ENCODE measurements around the gene NGDN. TPM values are rescaled to one million over a fixed set of nuclear protein-coding genes. Genes with fewer than 3 reads are reported as not detected.

Gene NGDN
- polyA plus RNA-seq, 1 of the 3 experiments (the other 2 are of a cell fraction), result 64.3 TPM

DNA sequence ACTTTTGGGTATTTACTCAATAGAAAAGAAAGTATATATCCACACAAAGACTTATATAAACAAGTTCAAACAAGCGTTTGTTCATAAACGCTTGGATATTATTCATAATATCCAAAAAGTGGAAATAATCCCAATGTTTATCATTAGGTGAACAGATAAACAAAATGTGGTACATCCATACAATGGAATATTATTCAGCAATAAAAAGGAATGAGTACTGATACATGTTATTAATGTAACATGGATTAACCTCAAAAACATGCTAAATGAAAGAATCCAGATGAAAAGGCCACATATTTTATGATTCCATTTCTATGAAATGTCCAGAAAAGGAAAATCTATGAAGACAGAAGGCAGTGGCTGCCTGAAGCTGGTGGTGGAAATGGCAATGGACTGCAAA is 17.3 kb upstream of the NGDN start:
- 71% methylated on average over 2 of the region's 2 CpGs for WGBS (ENCODE audit: low lambda C conversion rate)
- H3F3A ChIP-seq (replicated peaks; ENCODE audit: insufficient read depth), result no peaks in the 10 kb centered on the region
- H2AFZ ChIP-seq (ENCODE audit: low read depth), result no peak overlapping the region
- no peaks in the 10 kb centered on the region for H3K9me3 ChIP-seq
- H3K4me1 ChIP-seq (ENCODE audit: control insufficient read depth in 1 of 2, insufficient read depth in 2 of 2, low read depth in 1 of 2, low read length in 1 of 2), result peaks cover 0 to 7% of the 10 kb centered on the region in 2 experiments; a peak in 2 of 4 replicates
- no peaks in the 10 kb centered on the region for H4K20me1 ChIP-seq (ENCODE audit: insufficient read depth)
- no peak overlapping the region for H3K4me2 ChIP-seq
- no peak for DNase-seq
- no peaks in the 10 kb centered on the region for H3K79me2 ChIP-seq (ENCODE audit: insufficient read depth)
- no peak overlapping the region for H3K27ac ChIP-seq (ENCODE audit: low read depth in 2 of 2, low read length in 1 of 2)
- TF ChIP-seq JUND (IDR thresholded peaks at IDR 0.05) (no peak), FOXJ3 (CRISPR knock-in tag; IDR thresholded peaks at IDR 0.05) (no peak), FOSL2 (IDR thresholded peaks at IDR 0.05; ENCODE audit: borderline replicate concordance, low read depth) (no peak), SMC3 (IDR thresholded peaks at IDR 0.05; ENCODE audit: low read depth, low read length) (no peak), TEAD4 (IDR thresholded peaks at IDR 0.05; ENCODE audit: borderline replicate concordance, insufficient read depth) (no peak)
- TF ChIP-seq, protein P1, sequence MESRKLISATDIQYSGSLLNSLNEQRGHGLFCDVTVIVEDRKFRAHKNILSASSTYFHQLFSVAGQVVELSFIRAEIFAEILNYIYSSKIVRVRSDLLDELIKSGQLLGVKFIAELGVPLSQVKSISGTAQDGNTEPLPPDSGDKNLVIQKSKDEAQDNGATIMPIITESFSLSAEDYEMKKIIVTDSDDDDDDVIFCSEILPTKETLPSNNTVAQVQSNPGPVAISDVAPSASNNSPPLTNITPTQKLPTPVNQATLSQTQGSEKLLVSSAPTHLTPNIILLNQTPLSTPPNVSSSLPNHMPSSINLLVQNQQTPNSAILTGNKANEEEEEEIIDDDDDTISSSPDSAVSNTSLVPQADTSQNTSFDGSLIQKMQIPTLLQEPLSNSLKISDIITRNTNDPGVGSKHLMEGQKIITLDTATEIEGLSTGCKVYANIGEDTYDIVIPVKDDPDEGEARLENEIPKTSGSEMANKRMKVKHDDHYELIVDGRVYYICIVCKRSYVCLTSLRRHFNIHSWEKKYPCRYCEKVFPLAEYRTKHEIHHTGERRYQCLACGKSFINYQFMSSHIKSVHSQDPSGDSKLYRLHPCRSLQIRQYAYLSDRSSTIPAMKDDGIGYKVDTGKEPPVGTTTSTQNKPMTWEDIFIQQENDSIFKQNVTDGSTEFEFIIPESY (IDR thresholded peaks at IDR 0.05; ENCODE audit: borderline replicate concordance, low read depth), result no peak
- no peak overlapping the region for H3K9ac ChIP-seq
- H3K4me3 ChIP-seq (ENCODE audit: low read depth in 2 of 2, low read length in 1 of 2), result no peak overlapping the region
- ChIA-PET CTCF (interaction anchor here (1.0 kb wide), 1 partner anchor 16 kb away, joined by 3 read pairs; no protein-coding TSS in a partner anchor), POLR2A (no interaction called here)
- H3K36me3 ChIP-seq (replicated peaks in 1 of 2; ENCODE audit: control insufficient read depth in 1 of 2, insufficient read depth in 2 of 2, low read length in 1 of 2), result no peaks in the 10 kb centered on the region
- H3K27me3 ChIP-seq (ENCODE audit: insufficient read depth), result no peaks in the 10 kb centered on the region; the same call in 1 of the 2 replicates
- no peaks in the 10 kb centered on the region for H3K9me2 ChIP-seq

DNA sequence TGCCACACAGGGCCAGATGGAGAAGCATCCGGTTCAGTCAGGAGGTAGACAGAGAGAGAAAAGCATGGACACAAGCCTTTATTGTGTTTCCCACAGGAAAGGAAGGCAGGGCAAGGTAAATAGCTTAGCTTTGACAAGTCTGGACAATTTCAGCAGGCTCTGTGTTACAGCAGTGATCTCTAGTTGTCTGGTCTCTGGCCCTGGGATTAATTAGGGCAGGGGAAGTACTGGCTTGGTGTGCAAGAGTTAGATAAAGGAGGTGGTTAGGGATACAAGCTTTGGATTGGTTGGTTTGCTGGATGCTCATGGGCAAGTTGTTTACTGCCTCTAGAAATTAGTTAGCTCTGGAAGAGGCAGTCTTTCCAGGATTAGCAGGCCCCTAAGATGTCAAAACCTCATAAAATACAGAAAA is 15.1 kb upstream of the NGDN start:
- ChIA-PET POLR2A (interaction anchor here (0.9 to 1.1 kb wide), 2 partner anchors 10 to 89 kb away, joined by 3 to 7 read pairs; partner anchors contain the start of gene EFS), CTCF (interaction anchor here (1.0 to 1.2 kb wide), 3 partner anchors 12 to 105 kb away, joined by 3 read pairs; no protein-coding TSS in a partner anchor)
- H3K9me2 ChIP-seq, result no peaks in the 10 kb centered on the region
- H3K4me1 ChIP-seq (ENCODE audit: control insufficient read depth in 1 of 2, insufficient read depth in 2 of 2, low read depth in 1 of 2, low read length in 1 of 2), result peaks cover 0 to 7% of the 10 kb centered on the region in 2 experiments; a peak in 2 of 4 replicates
- H3K4me3 ChIP-seq (ENCODE audit: low read depth in 2 of 2, low read length in 1 of 2), result no peak overlapping the region
- WGBS (ENCODE audit: low lambda C conversion rate), result 11% methylated on average over 1 of the region's 1 CpG
- no peak overlapping the region for H3K9ac ChIP-seq
- no peaks in the 10 kb centered on the region for H3K79me2 ChIP-seq (ENCODE audit: insufficient read depth)
- H4K20me1 ChIP-seq (ENCODE audit: insufficient read depth), result no peaks in the 10 kb centered on the region
- no peak overlapping the region for H2AFZ ChIP-seq (ENCODE audit: low read depth)
- no peaks in the 10 kb centered on the region; the same call in 1 of the 2 replicates for H3K27me3 ChIP-seq (ENCODE audit: insufficient read depth)
- no peaks in the 10 kb centered on the region for H3K9me3 ChIP-seq
- no peak for DNase-seq
- no peak for TF ChIP-seq CTCF (IDR thresholded peaks at IDR 0.05)
- TF ChIP-seq POLR2AphosphoS5 (IDR thresholded peaks at IDR 0.05; ENCODE audit: low read depth, low read length), result no peak
- TF ChIP-seq FOXJ3 (CRISPR knock-in tag; IDR thresholded peaks at IDR 0.05), result no peak
- no peak for TF ChIP-seq RFX5 (IDR thresholded peaks at IDR 0.05; ENCODE audit: low read length)
- peak in 1 of 2 experiments; percentile 41; a peak in 1 of 4 replicates for TF ChIP-seq EP300 (IDR thresholded peaks at IDR 0.05; ENCODE audit: borderline replicate concordance in 1 of 2, low read depth in 1 of 2, low read length in 1 of 2)
- TF ChIP-seq, protein P2, sequence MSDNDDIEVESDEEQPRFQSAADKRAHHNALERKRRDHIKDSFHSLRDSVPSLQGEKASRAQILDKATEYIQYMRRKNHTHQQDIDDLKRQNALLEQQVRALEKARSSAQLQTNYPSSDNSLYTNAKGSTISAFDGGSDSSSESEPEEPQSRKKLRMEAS (IDR thresholded peaks at IDR 0.05; ENCODE audit: low read depth), result no peak
- no peak for TF ChIP-seq USF2 (IDR thresholded peaks at IDR 0.05; ENCODE audit: borderline replicate concordance, low read depth, low read length)
- TF ChIP-seq YY1 (IDR thresholded peaks at IDR 0.05; ENCODE audit: low read depth), result no peak
- peak; percentile 32; the same call in 1 of the 2 replicates for TF ChIP-seq MXI1 (IDR thresholded peaks at IDR 0.05; ENCODE audit: low read depth, low read length)
- no peak for TF ChIP-seq GATA2 (CRISPR knock-in tag; IDR thresholded peaks at IDR 0.05)
- TF ChIP-seq EZH2phosphoT487 (IDR thresholded peaks at IDR 0.05; ENCODE audit: borderline replicate concordance, low read depth), result no peak
- TF ChIP-seq, protein P1 (IDR thresholded peaks at IDR 0.05; ENCODE audit: borderline replicate concordance, low read depth), result no peak
- TF ChIP-seq, protein P3, sequence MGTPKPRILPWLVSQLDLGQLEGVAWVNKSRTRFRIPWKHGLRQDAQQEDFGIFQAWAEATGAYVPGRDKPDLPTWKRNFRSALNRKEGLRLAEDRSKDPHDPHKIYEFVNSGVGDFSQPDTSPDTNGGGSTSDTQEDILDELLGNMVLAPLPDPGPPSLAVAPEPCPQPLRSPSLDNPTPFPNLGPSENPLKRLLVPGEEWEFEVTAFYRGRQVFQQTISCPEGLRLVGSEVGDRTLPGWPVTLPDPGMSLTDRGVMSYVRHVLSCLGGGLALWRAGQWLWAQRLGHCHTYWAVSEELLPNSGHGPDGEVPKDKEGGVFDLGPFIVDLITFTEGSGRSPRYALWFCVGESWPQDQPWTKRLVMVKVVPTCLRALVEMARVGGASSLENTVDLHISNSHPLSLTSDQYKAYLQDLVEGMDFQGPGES (IDR thresholded peaks at IDR 0.05; ENCODE audit: low read depth, low read length), result no peak
- H3K27ac ChIP-seq (ENCODE audit: low read depth in 2 of 2, low read length in 1 of 2), result peak overlapping the region in 1 of 2 experiments; percentile 93; a peak in 2 of 4 replicates
- no peak overlapping the region for H3K4me2 ChIP-seq
- H3K36me3 ChIP-seq (replicated peaks in 1 of 2; ENCODE audit: control insufficient read depth in 1 of 2, insufficient read depth in 2 of 2, low read length in 1 of 2), result no peaks in the 10 kb centered on the region
- no peaks in the 10 kb centered on the region for H3F3A ChIP-seq (replicated peaks; ENCODE audit: insufficient read depth)

Measured in SK-N-SH (cell line).